NCI-H1417 treated with DMSO at 0.1 percent for 48 hours (cell line): ENCODE data around the gene CAD.
"Not testable (repeated sequence)": the region's sequence is repeated elsewhere in the genome, so short reads cannot be mapped to it uniquely, and the experiment has no call there.

ENCODE experiments used
- DNase-seq: peaks from one replicate; lab custom pipeline; 2025; lab: John Stamatoyannopoulos, UW

CAD gene

GRCh38 chr2:27256855-27257454 lies 39.8 kb downstream of the CAD start:
- no peak for DNase-seq

- DNase-seq, result no peak
Observed at GRCh38 chr2:27258051-27258450, 40.9 kb downstream of the CAD start.

- DNase-seq, result no peak
Observed at GRCh38 chr2:27261241-27261925, 44.2 kb downstream of the CAD start.

GRCh38 chr2:27261926-27262298 lies 44.7 kb downstream of the CAD start:
- no peak for DNase-seq

- no peak for DNase-seq
Observed at GRCh38 chr2:27262379-27263286, 45.5 kb downstream of the CAD start, which contains the start of gene SLC30A3. Gene SLC30A3, minus strand, starts transcription at chr2:27263047. Its CDS starts 141 bp downstream, at chr2:27262906.

DNA sequence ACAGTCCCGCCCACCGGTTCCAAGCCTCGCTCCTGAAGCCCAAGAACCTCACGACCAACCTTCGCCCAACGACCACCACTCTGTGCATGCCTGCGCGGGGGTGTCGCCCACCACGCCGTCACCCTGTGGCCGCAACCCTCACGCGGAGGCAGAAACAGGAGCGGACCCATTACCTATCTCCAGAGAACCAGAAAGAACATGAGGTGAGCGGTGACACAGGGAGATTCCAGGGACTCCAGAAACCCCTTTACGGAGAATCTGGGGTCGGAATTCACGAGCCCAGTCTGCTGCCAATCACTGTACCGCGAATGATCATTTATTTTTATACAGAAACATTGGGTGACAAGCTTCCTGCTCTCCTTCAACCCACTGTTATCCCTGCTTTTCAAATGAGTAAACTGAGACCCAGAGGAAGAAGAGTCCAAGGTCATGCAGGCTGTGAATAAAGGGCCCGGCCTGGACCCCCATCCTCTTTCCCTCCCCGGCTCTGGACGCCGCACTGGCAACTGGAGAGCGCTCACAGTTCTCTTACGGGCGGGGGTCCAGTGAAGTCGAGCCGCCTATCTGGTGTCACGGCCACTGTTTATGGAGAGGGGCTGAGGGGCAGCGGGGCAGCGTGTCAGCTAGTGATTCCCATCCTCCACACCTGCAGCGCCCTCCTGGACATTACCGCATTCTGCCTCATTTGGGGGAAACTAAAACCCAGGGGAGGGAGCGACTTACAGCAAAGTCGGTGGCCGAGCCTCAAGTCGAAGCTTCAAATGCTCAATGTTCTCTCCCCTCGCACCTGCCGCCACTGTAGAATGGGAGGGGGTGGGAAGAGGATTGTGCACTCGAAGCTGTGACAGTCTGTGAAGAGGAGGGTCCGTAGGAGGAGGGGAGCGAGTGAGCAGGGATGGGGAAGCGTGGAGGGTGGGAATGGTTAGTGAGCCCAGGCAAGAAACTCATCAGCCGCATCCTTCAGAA lies 46.4 kb downstream of the CAD start:
- no peak for DNase-seq

DNA sequence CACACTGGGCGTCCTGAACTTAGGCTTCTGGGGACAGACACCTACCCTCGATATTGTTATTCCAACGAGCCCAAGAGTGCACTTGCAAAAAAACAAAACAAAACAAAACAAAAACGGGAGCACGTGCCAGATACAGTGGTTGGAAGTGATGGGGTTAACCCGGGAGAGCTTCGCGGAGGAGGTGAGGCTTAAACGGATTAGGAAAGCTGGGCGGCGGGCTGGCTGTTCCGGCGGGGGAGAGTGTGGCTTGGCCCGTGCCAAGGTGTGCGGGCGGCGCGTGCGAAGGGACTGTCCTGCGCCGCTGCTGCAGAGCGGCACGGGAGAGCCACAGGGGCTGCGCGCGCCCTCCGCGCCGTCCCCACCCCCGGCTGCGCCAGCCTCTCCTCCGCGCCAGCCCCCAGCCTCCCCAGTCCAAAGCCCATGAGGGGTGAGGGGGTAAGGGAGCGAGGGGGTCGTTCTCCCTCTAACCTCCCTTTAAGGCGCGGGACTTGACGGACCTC lies 47.1 kb downstream of the CAD start:
- no peak for DNase-seq

- DNase-seq, result peak; percentile 32
Observed at GRCh38 chr2:27264753-27265535, 47.8 kb downstream of the CAD start.

DNA sequence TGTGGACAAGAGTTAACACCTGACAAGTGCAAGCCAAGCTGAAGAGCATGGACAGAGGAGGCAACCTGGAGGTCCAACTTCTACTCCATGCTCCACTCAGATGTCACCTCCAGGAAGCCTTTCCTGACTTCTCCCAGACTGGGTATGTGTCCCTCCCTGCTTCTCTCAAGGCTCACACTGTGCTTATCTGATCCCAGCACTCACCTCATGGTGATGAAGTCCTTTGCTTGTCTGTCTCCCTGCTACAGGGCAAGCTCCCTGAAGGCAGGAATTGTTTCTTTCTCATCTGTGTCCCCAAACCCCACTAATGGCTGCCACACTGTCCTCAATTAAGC lies 48.3 kb downstream of the CAD start:
- DNase-seq, result no peak

GRCh38 chr2:27268296-27268695 lies 51.1 kb downstream of the CAD start:
- not testable (repeated sequence) for DNase-seq

DNA sequence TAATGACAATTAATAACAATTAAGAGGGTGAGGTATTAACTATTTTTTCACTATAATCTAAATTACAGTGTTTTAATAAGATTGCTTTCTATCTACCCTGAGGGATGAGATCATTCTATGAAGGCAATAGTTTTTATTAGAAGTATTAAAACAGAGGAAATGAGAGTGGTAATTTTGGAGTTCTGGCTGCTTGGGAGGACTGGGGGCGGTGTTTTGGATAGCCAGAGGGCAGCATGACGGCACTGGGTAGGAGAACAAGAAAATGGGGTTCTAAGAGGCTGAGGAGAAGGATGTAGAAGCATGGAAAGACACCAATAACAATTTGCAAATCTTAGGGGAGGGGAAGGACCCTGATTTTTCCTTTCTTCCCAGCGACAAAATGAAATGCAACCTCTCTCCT lies 53.0 kb downstream of the CAD start:
- no peak for DNase-seq

GRCh38 chr2:27270670-27271069 lies 53.5 kb downstream of the CAD start:
- DNase-seq, result no peak

- no peak for DNase-seq
Observed at GRCh38 chr2:27271631-27272340, 54.6 kb downstream of the CAD start.

GRCh38 chr2:27272537-27273522 lies 55.7 kb downstream of the CAD start:
- DNase-seq, result not testable (repeated sequence)

DNA sequence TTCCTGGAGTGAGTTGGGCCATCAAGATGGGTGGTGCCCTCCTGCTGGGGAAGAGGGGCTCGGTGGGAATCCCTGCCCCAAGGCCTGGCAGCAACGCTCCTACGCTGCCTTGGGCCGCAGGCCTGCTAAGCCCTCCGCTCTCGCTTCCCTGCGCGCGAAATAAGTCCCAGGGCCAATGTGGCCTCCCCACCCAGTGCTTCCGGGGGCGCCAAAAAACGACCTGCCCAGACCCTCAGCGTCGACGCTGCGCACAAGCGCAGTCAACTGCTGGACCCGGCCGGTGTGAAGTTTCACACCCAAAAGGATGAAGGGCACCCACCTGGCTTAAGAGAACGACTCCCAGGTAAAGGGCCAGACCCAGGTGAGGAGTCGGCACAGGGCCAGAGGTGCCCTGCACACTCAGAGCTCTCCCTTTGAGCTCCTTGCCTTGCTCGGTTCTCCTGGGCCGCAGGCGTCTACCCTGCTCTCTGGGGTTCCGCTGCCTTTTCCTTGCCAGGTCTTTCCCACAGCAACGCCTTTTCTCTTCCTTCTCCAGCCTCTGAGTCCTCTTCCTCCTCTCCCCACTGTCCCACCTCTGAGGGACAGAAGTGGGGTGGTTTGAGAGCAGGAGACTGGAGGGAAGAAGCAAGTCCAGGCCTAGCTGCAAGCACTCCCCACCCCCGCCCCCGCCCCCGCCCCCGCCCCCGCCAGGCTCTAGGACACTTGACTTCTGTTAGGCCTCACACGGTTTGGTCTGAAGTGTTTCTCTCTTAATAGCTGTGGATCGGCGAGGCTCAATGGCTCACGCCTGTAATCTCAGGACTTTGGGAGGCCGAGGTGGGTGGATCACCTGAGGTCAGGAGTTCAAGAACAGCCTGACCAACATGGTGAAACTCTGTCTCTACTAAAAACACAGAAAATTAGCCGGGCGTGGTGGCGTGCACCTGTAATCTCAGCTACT lies 58.3 kb downstream of the CAD start, which contains the start of gene DNAJC5G:
Gene DNAJC5G (plus strand): TSS at position 223 of the 940 bp plus-strand sequence. CDS start 1,296 bp downstream, outside the sequence.
- DNase-seq, result no peak

DNA sequence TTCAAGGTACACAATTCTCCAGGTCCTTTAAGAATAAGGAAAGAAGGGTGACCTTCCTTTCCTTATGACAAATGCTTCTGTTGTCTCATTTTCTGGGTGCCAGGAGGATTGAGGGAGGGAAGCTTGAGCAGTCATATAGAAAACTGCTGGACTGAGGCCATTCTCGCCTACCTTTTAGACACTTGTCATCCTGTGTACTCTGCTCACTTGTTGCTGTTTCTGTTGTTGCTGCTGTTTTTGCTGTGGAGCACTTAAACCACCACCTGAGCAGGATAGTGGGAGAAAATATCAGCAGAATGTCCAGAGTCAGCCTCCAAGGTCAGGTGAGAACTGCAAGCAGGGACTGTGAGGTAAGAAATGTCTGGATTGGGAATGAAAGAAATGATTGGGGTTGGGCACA lies 60.8 kb downstream of the CAD start:
- no peak for DNase-seq

DNA sequence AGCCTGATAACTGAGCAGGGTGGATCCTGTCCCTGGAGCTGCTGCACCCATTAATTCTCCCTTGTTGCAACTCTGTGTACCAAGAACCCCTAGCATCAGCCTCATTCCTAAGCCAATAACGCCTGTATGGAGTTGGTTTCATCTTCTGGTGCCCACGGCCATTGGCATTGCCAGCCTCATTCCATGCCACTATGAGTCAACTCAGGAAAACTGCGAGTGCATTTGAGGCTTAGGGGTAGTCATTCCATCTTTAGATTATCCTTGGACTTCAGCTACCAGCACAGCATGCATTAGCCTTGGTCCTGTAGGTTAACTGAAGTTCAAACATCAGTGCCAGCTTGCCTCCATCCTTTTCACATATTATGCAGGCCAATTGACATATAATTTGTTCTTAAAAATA lies 63.7 kb downstream of the CAD start:
- DNase-seq, result no peak

DNA sequence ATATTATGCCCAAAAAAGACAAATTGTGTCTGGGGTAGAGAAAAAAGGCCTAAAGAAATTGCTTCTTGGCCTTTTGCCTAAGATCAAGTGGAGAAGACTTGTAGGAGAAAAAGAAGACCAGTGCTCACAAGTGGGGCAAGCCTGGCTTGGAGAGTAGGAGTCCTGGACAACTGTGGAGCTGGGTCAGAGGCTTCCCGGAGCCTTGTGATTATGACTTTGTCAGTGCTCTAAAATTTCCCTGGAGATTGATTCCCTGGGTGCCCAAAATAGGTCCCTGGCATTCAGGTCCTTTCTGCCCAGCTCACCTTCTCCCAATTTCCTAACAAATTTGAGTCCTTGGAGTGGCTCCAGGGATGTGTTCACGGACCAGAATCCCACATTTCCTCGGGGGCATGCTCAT lies 64.3 kb downstream of the CAD start:
- no peak for DNase-seq
